Fibroblast of lung (primary cell): ENCODE data around the gene SPG11.

Source experiments
- EZH2 ChIP-seq: IDR thresholded peaks from 2 replicates; pipeline ENCODE4 v1.5.1; 2012; ENCODE audit warnings: low read length, control low read depth, mild to moderate bottlenecking; ENCODE audit errors: missing control alignments
- TF ChIP-seq, protein P1 (sequence below), 2 donors: IDR thresholded peaks in 1 of 2; conservative IDR thresholded peaks in 1 of 2; 1 replicate in 1 of 2; 2 replicates in 1 of 2; pipeline ENCODE4 v1.5.1; 2011 to 2012; ENCODE audit warnings: low read length in 2 of 2, control low read depth in 1 of 2, inconsistent platforms in 1 of 2, low read depth in 1 of 2, mild to moderate bottlenecking in 1 of 2

DNA sequence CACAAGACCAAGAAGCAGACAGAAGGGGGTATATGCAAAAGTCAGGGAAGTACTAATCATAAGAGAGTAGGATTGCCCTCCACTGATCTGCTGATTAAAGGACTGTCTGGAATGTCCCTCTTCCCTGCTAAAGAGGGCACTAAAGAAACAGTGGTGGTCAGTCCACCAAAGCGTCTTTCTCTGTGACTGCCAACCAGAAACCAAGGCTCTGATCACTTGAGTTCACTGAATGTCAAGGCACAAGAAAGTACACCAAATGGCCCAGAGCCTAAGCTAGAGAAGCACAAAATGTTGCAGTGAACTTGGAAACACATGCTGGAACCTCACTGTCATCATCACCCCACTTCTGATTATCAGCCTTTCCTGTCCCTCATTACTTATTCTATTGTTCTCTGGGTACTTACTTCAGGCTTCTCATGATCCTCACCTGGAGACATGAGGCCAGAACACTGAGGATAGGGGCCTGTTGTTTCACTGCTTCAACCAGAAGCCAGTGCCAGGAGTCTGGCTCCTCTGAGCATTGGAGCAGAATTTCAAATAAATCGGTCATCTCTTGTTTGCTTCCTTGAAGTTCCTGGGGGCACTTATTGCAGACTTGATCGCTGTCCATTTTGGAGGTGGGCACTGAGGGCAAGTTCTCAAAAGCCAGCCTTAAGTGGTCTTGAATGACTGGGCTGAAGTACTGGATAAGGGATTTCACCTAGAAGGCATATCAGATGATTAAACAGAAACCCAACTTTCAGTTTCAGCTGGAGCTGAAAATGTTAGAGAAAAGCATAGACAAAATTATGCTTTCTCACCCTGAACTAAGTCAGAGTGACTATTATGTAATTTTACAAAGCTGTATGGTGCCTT, 67.6 kb downstream of the SPG11 start:
- TF ChIP-seq, protein P1, sequence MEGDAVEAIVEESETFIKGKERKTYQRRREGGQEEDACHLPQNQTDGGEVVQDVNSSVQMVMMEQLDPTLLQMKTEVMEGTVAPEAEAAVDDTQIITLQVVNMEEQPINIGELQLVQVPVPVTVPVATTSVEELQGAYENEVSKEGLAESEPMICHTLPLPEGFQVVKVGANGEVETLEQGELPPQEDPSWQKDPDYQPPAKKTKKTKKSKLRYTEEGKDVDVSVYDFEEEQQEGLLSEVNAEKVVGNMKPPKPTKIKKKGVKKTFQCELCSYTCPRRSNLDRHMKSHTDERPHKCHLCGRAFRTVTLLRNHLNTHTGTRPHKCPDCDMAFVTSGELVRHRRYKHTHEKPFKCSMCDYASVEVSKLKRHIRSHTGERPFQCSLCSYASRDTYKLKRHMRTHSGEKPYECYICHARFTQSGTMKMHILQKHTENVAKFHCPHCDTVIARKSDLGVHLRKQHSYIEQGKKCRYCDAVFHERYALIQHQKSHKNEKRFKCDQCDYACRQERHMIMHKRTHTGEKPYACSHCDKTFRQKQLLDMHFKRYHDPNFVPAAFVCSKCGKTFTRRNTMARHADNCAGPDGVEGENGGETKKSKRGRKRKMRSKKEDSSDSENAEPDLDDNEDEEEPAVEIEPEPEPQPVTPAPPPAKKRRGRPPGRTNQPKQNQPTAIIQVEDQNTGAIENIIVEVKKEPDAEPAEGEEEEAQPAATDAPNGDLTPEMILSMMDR (conservative IDR thresholded peaks at IDR 0.05 in 1 of 2, IDR thresholded peaks at IDR 0.05 in 1 of 2; ENCODE audit: low read depth in 1 of 2, low read length in 2 of 2) = no peak
- TF ChIP-seq EZH2 = no peak
